Upper lobe of right lung (tissue), 1 donor: ENCODE data around the gene ISCU. TPM values are rescaled to one million over a fixed set of nuclear protein-coding genes. Genes with fewer than 3 reads are reported as not detected.

Source experiments
- ATAC-seq: fragments of 200-7000 bp; cut with Tn5 transposase; one replicate; pipeline ENCODE4 v1.9.1; 2020; ENCODE audit warnings: mild to moderate bottlenecking, moderate library complexity
- DNase-seq: peaks from one replicate; pipeline ENCODE4 v3.0.0-alpha.2; 2020
- H3K27ac ChIP-seq: fragments of 200-600 bp; one replicate; pipeline ENCODE4 v1.8.0; 2022
- H3K27me3 ChIP-seq: fragments of 200-600 bp; one replicate; pipeline ENCODE4 v1.8.0; 2022; ENCODE audit warnings: mild to moderate bottlenecking
- H3K36me3 ChIP-seq: fragments of 200-600 bp; one replicate; pipeline ENCODE4 v1.8.0; 2022
- H3K4me1 ChIP-seq: fragments of 200-600 bp; one replicate; pipeline ENCODE4 v1.8.0; 2022
- H3K4me3 ChIP-seq: fragments of 200-600 bp; one replicate; pipeline ENCODE4 v1.8.0; 2022; ENCODE audit warnings: mild to moderate bottlenecking
- H3K9me3 ChIP-seq: fragments of 200-600 bp; one replicate; pipeline ENCODE4 v1.8.0; 2022
- intact Hi-C: fragments of 100-400 bp; cut with DNase I; formaldehyde crosslinking; loops from one replicate; pipeline ENCODE4 v1.11.0; 2022
- total RNA-seq: library from RNA; stranded (reverse); fragmentation: NEBNext Ultra II Directional; extraction: Animal tissue kit (Norgen Biotek cat#: 25700); gene quantifications from one replicate; pipeline ENCODE4 v1.2.1, GENCODE V29; 2021
- TF ChIP-seq, protein P1 (sequence below): fragments of 200-600 bp; IDR thresholded peaks from one replicate; pipeline ENCODE4 v1.8.0; 2022; ENCODE audit warnings: antibody characterized with exemption
- donor health status: DM: no; HTN: yes; CAD: no; lungs with severe emphysema.

Gene ISCU
- total RNA-seq, 1 donor from 2014 or later: 138 TPM

DNA sequence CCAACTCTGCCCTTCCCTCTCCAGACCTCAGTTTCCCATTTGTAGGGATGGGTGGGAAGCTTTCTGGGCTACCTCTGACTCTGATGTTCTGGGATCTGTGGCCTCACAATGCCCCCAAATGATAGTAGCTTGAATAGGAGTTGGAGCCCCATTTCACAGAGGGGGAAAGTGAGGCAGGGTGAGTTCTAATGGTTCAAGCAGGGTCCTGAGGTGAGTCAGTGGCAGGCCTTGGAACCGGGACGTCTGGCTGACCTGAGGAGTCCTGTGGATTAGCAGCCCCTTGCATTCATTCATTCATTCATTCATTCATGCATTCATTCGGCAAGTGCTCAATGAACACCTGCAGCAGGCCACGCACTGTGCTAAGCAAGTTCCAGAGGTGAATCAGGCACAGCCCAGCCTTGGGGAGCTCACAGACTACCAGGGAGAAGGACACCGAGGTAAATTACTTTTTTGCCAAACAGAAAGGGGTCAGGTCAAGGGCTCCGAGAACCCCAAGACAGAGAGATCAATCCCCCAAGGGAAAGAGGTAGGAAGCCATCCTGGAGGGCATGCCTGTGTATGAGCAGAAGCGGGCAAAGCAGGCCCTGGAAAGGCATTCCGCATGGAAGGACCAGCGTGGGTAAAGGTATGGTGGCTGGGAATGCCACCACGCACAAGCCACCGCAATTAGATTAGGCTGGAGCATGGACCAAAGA is 36.3 kb downstream of the ISCU start:
- Histone ChIP-seq H3K4me1 (no peaks in the 10 kb centered on the region), H3K27me3 (no peaks in the 10 kb centered on the region), H3K36me3 (no peaks in the 10 kb centered on the region), H3K27ac (peak overlapping the region; percentile 45), H3K9me3 (no peaks in the 10 kb centered on the region), H3K4me3 (no peak overlapping the region)
- TF ChIP-seq, protein P1, sequence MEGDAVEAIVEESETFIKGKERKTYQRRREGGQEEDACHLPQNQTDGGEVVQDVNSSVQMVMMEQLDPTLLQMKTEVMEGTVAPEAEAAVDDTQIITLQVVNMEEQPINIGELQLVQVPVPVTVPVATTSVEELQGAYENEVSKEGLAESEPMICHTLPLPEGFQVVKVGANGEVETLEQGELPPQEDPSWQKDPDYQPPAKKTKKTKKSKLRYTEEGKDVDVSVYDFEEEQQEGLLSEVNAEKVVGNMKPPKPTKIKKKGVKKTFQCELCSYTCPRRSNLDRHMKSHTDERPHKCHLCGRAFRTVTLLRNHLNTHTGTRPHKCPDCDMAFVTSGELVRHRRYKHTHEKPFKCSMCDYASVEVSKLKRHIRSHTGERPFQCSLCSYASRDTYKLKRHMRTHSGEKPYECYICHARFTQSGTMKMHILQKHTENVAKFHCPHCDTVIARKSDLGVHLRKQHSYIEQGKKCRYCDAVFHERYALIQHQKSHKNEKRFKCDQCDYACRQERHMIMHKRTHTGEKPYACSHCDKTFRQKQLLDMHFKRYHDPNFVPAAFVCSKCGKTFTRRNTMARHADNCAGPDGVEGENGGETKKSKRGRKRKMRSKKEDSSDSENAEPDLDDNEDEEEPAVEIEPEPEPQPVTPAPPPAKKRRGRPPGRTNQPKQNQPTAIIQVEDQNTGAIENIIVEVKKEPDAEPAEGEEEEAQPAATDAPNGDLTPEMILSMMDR: no peak
- intact Hi-C loops: no loop called here
- ATAC-seq (no peak), DNase-seq (no peak)

DNA sequence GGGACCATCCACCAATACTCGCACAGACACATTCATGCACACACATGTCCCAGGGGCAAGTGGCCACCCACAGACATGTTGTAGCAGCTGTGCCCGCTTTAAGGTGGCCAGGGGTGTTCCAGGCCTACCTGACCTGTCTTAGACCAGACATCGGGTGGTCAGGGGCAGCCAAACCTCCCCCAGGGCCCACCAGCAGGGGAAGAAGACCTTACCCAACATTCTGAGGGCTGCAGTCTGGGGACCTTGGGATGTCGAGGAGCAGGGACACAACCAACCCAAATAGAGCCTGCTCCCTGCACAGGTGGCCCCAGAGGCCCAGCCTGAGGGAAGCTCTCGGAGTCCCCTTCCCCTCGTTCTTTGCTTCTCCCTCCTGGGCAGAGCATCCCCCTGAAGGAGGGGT is 37.1 kb downstream of the ISCU start:
- intact Hi-C loops: no loop called here
- H3K27me3 ChIP-seq: no peaks in the 10 kb centered on the region
- DNase-seq (no peak), ATAC-seq (no peak)
- TF ChIP-seq, protein P1: no peak
- H3K36me3 ChIP-seq: no peaks in the 10 kb centered on the region
- no peak overlapping the region for H3K27ac ChIP-seq
- H3K4me1 ChIP-seq: no peaks in the 10 kb centered on the region
- H3K9me3 ChIP-seq: no peaks in the 10 kb centered on the region
- no peak overlapping the region for H3K4me3 ChIP-seq

DNA sequence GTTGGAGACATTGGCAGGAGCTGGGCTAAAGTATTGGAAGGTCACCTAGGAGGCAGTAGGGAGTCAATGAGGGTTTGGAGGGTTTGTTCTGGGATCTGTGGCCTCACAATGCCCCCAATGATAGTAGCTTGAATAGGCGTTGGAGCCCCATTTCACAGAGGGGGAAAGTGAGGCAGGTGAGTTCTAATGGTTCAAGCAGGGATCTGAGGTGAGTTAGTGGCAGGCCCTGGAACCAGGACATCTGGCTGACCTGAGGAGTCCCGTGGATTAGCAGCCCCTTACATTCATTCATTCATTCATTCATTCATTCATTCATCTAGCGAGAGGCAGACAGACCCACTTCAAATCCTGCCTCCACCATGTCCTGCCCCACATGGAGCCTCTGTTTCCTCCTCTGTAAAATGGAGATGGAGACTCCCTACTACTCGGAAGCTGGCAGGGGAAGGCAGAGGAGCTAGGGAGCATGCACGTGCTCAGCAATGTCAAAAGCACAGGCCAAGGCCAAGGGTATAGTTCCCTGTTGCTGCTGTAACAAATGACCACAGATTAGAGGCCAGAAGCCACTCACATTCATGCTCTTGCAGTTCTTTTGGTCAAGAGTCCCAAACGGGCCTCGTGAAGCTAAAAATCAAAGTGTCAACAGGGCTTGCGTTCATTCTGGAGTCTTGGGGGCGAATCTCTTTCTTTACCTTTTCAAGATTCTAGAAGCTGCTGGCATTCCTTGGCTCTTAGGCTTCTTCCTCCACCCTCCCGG is 37.7 kb downstream of the ISCU start:
- no peak for ATAC-seq

DNA sequence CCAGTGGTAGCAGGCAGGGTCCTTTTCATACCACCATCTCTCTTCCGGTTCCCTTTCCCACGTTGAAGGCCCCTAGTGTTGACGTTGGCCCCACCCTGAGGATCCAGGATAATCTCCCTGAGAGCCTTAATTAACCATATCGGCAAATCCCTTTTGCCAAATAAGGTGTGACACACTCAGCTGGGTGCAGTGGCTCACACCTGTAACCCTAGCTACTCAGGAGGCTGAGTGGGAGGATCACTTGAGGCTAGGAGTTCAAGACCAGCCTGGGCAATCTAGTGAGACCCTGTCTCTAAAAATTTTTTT is 38.3 kb downstream of the ISCU start:
- Histone ChIP-seq H3K36me3 (no peaks in the 10 kb centered on the region), H3K9me3 (no peaks in the 10 kb centered on the region), H3K4me3 (no peak overlapping the region), H3K27ac (no peak overlapping the region), H3K27me3 (no peaks in the 10 kb centered on the region), H3K4me1 (no peaks in the 10 kb centered on the region)
- intact Hi-C loops: no loop called here
- TF ChIP-seq, protein P1: no peak
- no peak for ATAC-seq
- no peak for DNase-seq

More for the DNA sequence above, 37.7 kb downstream of the ISCU start:
- TF ChIP-seq, protein P1: no peak
- no peak overlapping the region for H3K4me3 ChIP-seq
- no peaks in the 10 kb centered on the region for H3K4me1 ChIP-seq
- no peaks in the 10 kb centered on the region for H3K27me3 ChIP-seq
- no peak overlapping the region for H3K27ac ChIP-seq
- no peak for DNase-seq
- no peaks in the 10 kb centered on the region for H3K9me3 ChIP-seq
- H3K36me3 ChIP-seq: no peaks in the 10 kb centered on the region
- intact Hi-C loops: no loop called here

DNA sequence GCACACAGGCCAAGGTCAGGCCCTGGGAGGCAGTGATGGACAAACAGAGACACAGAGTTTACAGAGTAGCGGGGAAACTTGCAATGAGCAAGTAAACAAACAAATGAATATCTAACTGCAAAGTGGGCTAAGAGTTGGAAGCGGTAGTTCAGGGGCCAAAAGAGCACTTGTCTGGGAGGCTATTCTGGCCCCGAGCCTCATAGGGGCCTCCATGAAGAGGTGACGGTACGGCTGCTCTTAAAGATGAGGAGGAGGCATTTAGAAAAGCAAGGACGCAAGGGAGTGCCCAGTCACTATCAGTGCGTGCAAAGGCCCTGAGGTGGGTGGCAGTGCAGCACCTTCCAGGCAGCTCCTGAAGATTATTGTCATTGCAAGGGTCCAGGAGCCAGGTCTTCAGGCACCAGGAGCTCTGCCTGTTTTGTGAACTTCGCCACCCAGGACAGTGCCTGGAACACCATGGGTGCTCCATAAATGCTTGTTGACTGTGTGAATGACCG is 39.9 kb downstream of the ISCU start:
- TF ChIP-seq, protein P1: no peak
- H3K27ac ChIP-seq: no peak overlapping the region
- H3K4me1 ChIP-seq: no peaks in the 10 kb centered on the region
- DNase-seq (no peak), ATAC-seq (no peak)
- H3K27me3 ChIP-seq: no peaks in the 10 kb centered on the region
- no peak overlapping the region for H3K4me3 ChIP-seq
- no peaks in the 10 kb centered on the region for H3K9me3 ChIP-seq
- H3K36me3 ChIP-seq: no peaks in the 10 kb centered on the region
- intact Hi-C loops: no loop called here
